Spleen (tissue), 11 donors: ENCODE results near the gene CSNK2B. TPM values are rescaled to one million over a fixed set of nuclear protein-coding genes. Genes with fewer than 3 reads are reported as not detected.

Experiments used
- DNase-seq: peaks from one replicate; pipeline ENCODE4 v3.0.0-alpha.2; 2020
- H3K27ac ChIP-seq, 8 donors: fragments of 200-600 bp; sonication (generic) in 7 of 8; 1 replicate in 4 of 8; 2 replicates in 4 of 8; pipeline versions ENCODE4 v1.5.0 to v1.8.0; 2016 to 2021; ENCODE audit warnings: inconsistent platforms in 4 of 8, mild to moderate bottlenecking in 4 of 8, moderate library complexity in 1 of 8
- H3K27me3 ChIP-seq, 7 donors: fragments of 200-600 bp; sonication (generic) in 6 of 7; replicated peaks in 1 of 7; 1 replicate in 4 of 7; 2 replicates in 3 of 7; pipeline versions ENCODE4 v1.5.0 to v1.8.0; 2016 to 2021; ENCODE audit warnings: inconsistent platforms in 3 of 7, mild to moderate bottlenecking in 1 of 7
- H3K36me3 ChIP-seq, 6 donors: fragments of 200-600 bp; sonication (generic) in 5 of 6; 1 replicate in 4 of 6; 2 replicates in 2 of 6; pipeline versions ENCODE4 v1.5.0 to v1.8.0; 2016 to 2021; ENCODE audit warnings: inconsistent platforms in 2 of 6
- H3K4me1 ChIP-seq, 6 donors: fragments of 200-600 bp; sonication (generic) in 5 of 6; 1 replicate in 3 of 6; 2 replicates in 3 of 6; pipeline versions ENCODE4 v1.5.0 to v1.8.0; 2016 to 2021; ENCODE audit warnings: inconsistent platforms in 3 of 6
- H3K4me3 ChIP-seq, 8 donors: fragments of 200-600 bp; sonication (generic) in 7 of 8; 1 replicate in 4 of 8; 2 replicates in 4 of 8; pipeline versions ENCODE4 v1.5.0 to v1.8.0; 2016 to 2021; ENCODE audit warnings: inconsistent platforms in 4 of 8, mild to moderate bottlenecking in 4 of 8, moderate library complexity in 2 of 8
- H3K9me3 ChIP-seq, 8 donors: fragments of 200-600 bp; sonication (generic) in 7 of 8; 1 replicate in 4 of 8; 2 replicates in 4 of 8; pipeline versions ENCODE4 v1.5.0 to v1.8.0; 2016 to 2021; ENCODE audit warnings: inconsistent platforms in 4 of 8
- CTCF ChIP-seq, 11 experiments: fragments of 200-600 bp in 7 of 11; fragments of 450-650 bp in 4 of 11; sonication (generic) in 4 of 11; IDR thresholded peaks in 8 of 11; conservative IDR thresholded peaks in 3 of 11; 1 replicate in 7 of 11; 2 replicates in 4 of 11; pipeline versions ENCODE4 v1.4.0 to v1.8.0; 2016 to 2021; ENCODE audit warnings: antibody characterized with exemption in 11 of 11, inconsistent platforms in 4 of 11, mild to moderate bottlenecking in 1 of 11
- POLR2A ChIP-seq, 3 donors: fragments of 450-650 bp; IDR thresholded peaks; one replicate each; pipeline ENCODE4 v1.5.1; 2017; ENCODE audit warnings: antibody characterized with exemption in 3 of 3, mild to moderate bottlenecking in 1 of 3
- POLR2AphosphoS5 ChIP-seq, 3 donors: sonication (generic); formaldehyde crosslinking; IDR thresholded peaks; one replicate each; pipeline ENCODE4 v1.5.1; 2017; ENCODE audit warnings: antibody characterized with exemption in 3 of 3
- WGBS, 5 donors: extraction: QIAGEN DNeasy Blood & Tissue Kit in 3 of 5; methylation state at CpG; one replicate each; pipeline versions ENCODE4 v1.1.5 to v1.1.7; 2013 to 2018; 5-methylcytosine and 5-hydroxymethylcytosine counted together
- intact Hi-C: fragments of 100-400 bp; cut with DNase I; formaldehyde crosslinking; loops from one replicate; pipeline ENCODE4 v1.15.0; 2023; ENCODE audit warnings: low total_unique reads
- polyA plus RNA-seq, 3 donors: library from polyadenylated mRNA; stranded (reverse); fragments of 200-250 nt; gene quantifications; one replicate each; pipeline ENCODE4 v1.2.1, GENCODE V29; 2013
- total RNA-seq, 7 donors: library from RNA; depleted of rRNA in 3 of 7; stranded (reverse); fragments of >200 nt in 3 of 7; fragmentation: NEBNext Ultra II Directional in 4 of 7; extraction: Animal tissue kit (Norgen Biotek cat#: 25700) in 4 of 7; gene quantifications; one replicate each; pipeline versions ENCODE4 v1.1.0 to v1.2.1, GENCODE V29; 2016 to 2021
- donor health status: healthy with polysubstance abuse.
- donor health status: DM: no; HTN: no; CAD: no; lungs with moderate emphysema.
- donor health status: DM: no; HTN: no; CAD: no.
- donor health status: Bipolar disorder and iron deficiency.
- donor health status: healthy.
- donor health status: DM: no; HTN: no; CAD: no.
- donor health status: DM: yes; HTN: yes; CAD: no.

Gene CSNK2B
- total and polyA plus RNA-seq, 10 donors: 122 to 294 (median 145) TPM

- H3K27me3 ChIP-seq: no peaks in the 10 kb centered on the region
- peak overlapping the region; percentile 97 to 100 (median 99) for H3K27ac ChIP-seq
- H3K36me3 ChIP-seq: peaks cover 0 to 43% (median 23%) of the 10 kb centered on the region in 6 donors
- DNase-seq: no peak
- TF ChIP-seq CTCF (IDR thresholded peaks at IDR 0.05 in 8 of 11, conservative IDR thresholded peaks at IDR 0.05 in 3 of 11) (no peak), POLR2A (IDR thresholded peaks at IDR 0.05) (no peak), POLR2AphosphoS5 (IDR thresholded peaks at IDR 0.05) (no peak)
- intact Hi-C loops: no loop called here
- H3K4me1 ChIP-seq: peaks cover 15 to 61% (median 38%) of the 10 kb centered on the region in 6 donors
- peak overlapping the region; percentile 52 to 82 (median 61) for H3K4me3 ChIP-seq
- 1 to 2% (median 1%) methylated on average over 10 of the region's 10 CpGs for WGBS, 5 donors
- no peaks in the 10 kb centered on the region for H3K9me3 ChIP-seq
Observed at GRCh38 chr6:31702405-31702818, 36.5 kb downstream of the CSNK2B start.

- intact Hi-C loops: no loop called here
- DNase-seq: peak; percentile 100
- Histone ChIP-seq H3K27ac (peak within 1 kb of the TSS; percentile 97 to 100 (median 99)), H3K9me3 (no peaks in the 10 kb centered on the region), H3K4me1 (peaks cover 15 to 54% (median 35%) of the 10 kb centered on the region in 6 donors), H3K36me3 (peaks cover 0 to 37% (median 22%) of the 10 kb centered on the region in 6 donors), H3K4me3 (peak within 1 kb of the TSS; percentile 52 to 82 (median 61)), H3K27me3 (no peaks in the 10 kb centered on the region)
- TF ChIP-seq POLR2AphosphoS5 (IDR thresholded peaks at IDR 0.05): peak; percentile 98 to 99 (median 99)
- TF ChIP-seq POLR2A (IDR thresholded peaks at IDR 0.05): peak; percentile 89 to 94 (median 92)
- peak in 7 of 11 experiments; percentile 25 to 58 (median 48) for TF ChIP-seq CTCF (IDR thresholded peaks at IDR 0.05 in 8 of 11, conservative IDR thresholded peaks at IDR 0.05 in 3 of 11)
- WGBS, 5 donors: 1 to 2% (median 1%) methylated on average over 42 to 54 of the region's 54 CpGs
Observed at GRCh38 chr6:31702819-31703716, 37.2 kb downstream of the CSNK2B start, which contains the start of gene ABHD16A. Gene ABHD16A (minus strand): TSS chr6:31703324. CDS start chr6:31703281, 43 bp downstream.

- no peak overlapping the region for H3K4me3 ChIP-seq
- no peak overlapping the region for H3K27ac ChIP-seq
- peaks cover 13 to 36% (median 26%) of the 10 kb centered on the region in 6 donors for H3K4me1 ChIP-seq
- H3K36me3 ChIP-seq: peaks cover 0 to 8% (median 0%) of the 10 kb centered on the region in 6 donors
- TF ChIP-seq CTCF (IDR thresholded peaks at IDR 0.05 in 8 of 11, conservative IDR thresholded peaks at IDR 0.05 in 3 of 11) (no peak), POLR2A (IDR thresholded peaks at IDR 0.05) (no peak), POLR2AphosphoS5 (IDR thresholded peaks at IDR 0.05) (no peak)
- intact Hi-C loops: no loop called here
- H3K9me3 ChIP-seq: no peaks in the 10 kb centered on the region
- H3K27me3 ChIP-seq: no peaks in the 10 kb centered on the region
- WGBS, 5 donors: 86 to 94% (median 91%) methylated on average over 5 to 6 of the region's 6 CpGs
- no peak for DNase-seq
Observed at GRCh38 chr6:31705931-31706330, 40.1 kb downstream of the CSNK2B start.

- Histone ChIP-seq H3K27me3 (no peaks in the 10 kb centered on the region), H3K9me3 (no peaks in the 10 kb centered on the region), H3K36me3 (peaks cover 0 to 2% (median 0%) of the 10 kb centered on the region in 6 donors), H3K27ac (no peak within 1 kb of the TSS), H3K4me3 (no peak within 1 kb of the TSS), H3K4me1 (peaks cover 7 to 36% (median 24%) of the 10 kb centered on the region in 6 donors)
- intact Hi-C loops: no loop called here
- no peak for DNase-seq
- WGBS, 5 donors: 44 to 74% (median 64%) methylated on average over 3 of the region's 3 CpGs
- TF ChIP-seq POLR2AphosphoS5 (IDR thresholded peaks at IDR 0.05): no peak
- TF ChIP-seq POLR2A (IDR thresholded peaks at IDR 0.05): no peak
- no peak for TF ChIP-seq CTCF (IDR thresholded peaks at IDR 0.05 in 8 of 11, conservative IDR thresholded peaks at IDR 0.05 in 3 of 11)
Observed at GRCh38 chr6:31706599-31706998, 40.7 kb downstream of the CSNK2B start, which contains the start of gene LY6G6F. Gene LY6G6F (plus strand): TSS chr6:31706866. CDS start chr6:31706907, 41 bp downstream.
